GM21825 (cell line): ENCODE results near the gene ATP1B4.
"Not testable (repeated sequence)": the region's sequence is repeated elsewhere in the genome, so short reads cannot be mapped to it uniquely, and the experiment has no call there.

Source experiments
- ATAC-seq: cut with Tn5 transposase; IDR thresholded peaks from one replicate; pipeline ENCODE4 v1.9.1; 2021; ENCODE audit warnings: mild to moderate bottlenecking, moderate library complexity; ENCODE audit not compliant: unreplicated experiment

The ATP1B4 gene

GRCh38 chrX:120361764-120362305, at the start of gene ATP1B4:
Gene ATP1B4 (plus strand): TSS chrX:120362089. CDS start chrX:120362169, 80 bp downstream.
- ATAC-seq = no peak

GRCh38 chrX:120315776-120316175, 46.1 kb upstream of the ATP1B4 start:
- ATAC-seq = no peak

- ATAC-seq = no peak
Observed at GRCh38 chrX:120316587-120317283, 45.2 kb upstream of the ATP1B4 start.

GRCh38 chrX:120318411-120318810, 43.5 kb upstream of the ATP1B4 start:
- no peak for ATAC-seq

GRCh38 chrX:120321520-120322281, 40.2 kb upstream of the ATP1B4 start:
- ATAC-seq = no peak

- no peak for ATAC-seq
Observed at GRCh38 chrX:120331116-120331515, 30.8 kb upstream of the ATP1B4 start.

GRCh38 chrX:120332394-120332793, 29.5 kb upstream of the ATP1B4 start:
- ATAC-seq = no peak

- ATAC-seq = no peak
Observed at GRCh38 chrX:120334151-120334550, 27.7 kb upstream of the ATP1B4 start.

- no peak for ATAC-seq
Observed at GRCh38 chrX:120334603-120335002, 27.3 kb upstream of the ATP1B4 start.

- ATAC-seq = no peak
Observed at GRCh38 chrX:120335289-120335688, 26.6 kb upstream of the ATP1B4 start.

- ATAC-seq = no peak
Observed at GRCh38 chrX:120336899-120337298, 25.0 kb upstream of the ATP1B4 start.

- ATAC-seq = not testable (repeated sequence)
Observed at GRCh38 chrX:120344566-120344965, 17.3 kb upstream of the ATP1B4 start.

GRCh38 chrX:120350450-120351138, 11.3 kb upstream of the ATP1B4 start:
- no peak for ATAC-seq

- no peak for ATAC-seq
Observed at GRCh38 chrX:120356084-120356483, 5.8 kb upstream of the ATP1B4 start.

- no peak for ATAC-seq
Observed at GRCh38 chrX:120357186-120357585, 4.7 kb upstream of the ATP1B4 start.

GRCh38 chrX:120358737-120359456, 3.0 kb upstream of the ATP1B4 start:
- ATAC-seq = no peak

GRCh38 chrX:120365320-120365719, 3.4 kb downstream of the ATP1B4 start:
- ATAC-seq = no peak

GRCh38 chrX:120365968-120366367, 4.1 kb downstream of the ATP1B4 start:
- ATAC-seq = no peak

GRCh38 chrX:120366794-120367193, 4.9 kb downstream of the ATP1B4 start:
- no peak for ATAC-seq

- no peak for ATAC-seq
Observed at GRCh38 chrX:120367402-120368109, 5.7 kb downstream of the ATP1B4 start.
